ENCODE results near the gene INAVA. TPM values are rescaled to one million over a fixed set of nuclear protein-coding genes. Genes with fewer than 3 reads are reported as not detected.

INAVA gene
- total RNA-seq, 1 experiment from 2014 or later: 41.2 TPM

GRCh38 chr1:200869753-200870391, 24.8 kb upstream of the INAVA start:
- POLR2A ChIA-PET: no interaction called here
- Mint-ChIP-seq H3K27ac (no peak overlapping the region), H3K27me3 (ENCODE audit: low read depth) (peaks cover 30% of the 10 kb centered on the region), H3K4me3 (no peak overlapping the region), H3K9me3 (no peaks in the 10 kb centered on the region), H3K36me3 (no peaks in the 10 kb centered on the region), H3K4me1 (peaks cover 12% of the 10 kb centered on the region)
- no peak for ATAC-seq
- no peak for DNase-seq (ENCODE audit: low spot score)
- TF ChIP-seq RELA (CRISPR knock-in tag; IDR thresholded peaks at IDR 0.05; ENCODE audit: borderline replicate concordance) (no peak), CTCF (IDR thresholded peaks at IDR 0.05) (no peak), PRRX2 (CRISPR knock-in tag; IDR thresholded peaks at IDR 0.05) (no peak), E2F4 (CRISPR knock-in tag; IDR thresholded peaks at IDR 0.05; ENCODE audit: borderline replicate concordance, low read depth) (no peak), FOXJ3 (CRISPR knock-in tag; IDR thresholded peaks at IDR 0.05; ENCODE audit: borderline replicate concordance) (no peak), MYBL2 (CRISPR knock-in tag; IDR thresholded peaks at IDR 0.05) (no peak), OVOL2 (CRISPR knock-in tag; IDR thresholded peaks at IDR 0.05; ENCODE audit: borderline replicate concordance) (no peak), ZNF396 (CRISPR knock-in tag; IDR thresholded peaks at IDR 0.05; ENCODE audit: borderline replicate concordance) (no peak), NFE2L1 (CRISPR knock-in tag; IDR thresholded peaks at IDR 0.05) (no peak), ZNF219 (CRISPR knock-in tag; IDR thresholded peaks at IDR 0.05; ENCODE audit: borderline replicate concordance) (no peak), ELF4 (CRISPR knock-in tag; IDR thresholded peaks at IDR 0.05; ENCODE audit: low read depth) (no peak), E2F5 (CRISPR knock-in tag; IDR thresholded peaks at IDR 0.05) (no peak), SOX15 (CRISPR knock-in tag; IDR thresholded peaks at IDR 0.05) (no peak), JAZF1 (CRISPR knock-in tag; IDR thresholded peaks at IDR 0.05) (no peak), HMGA2 (CRISPR knock-in tag; IDR thresholded peaks at IDR 0.05) (no peak), ZNF671 (CRISPR knock-in tag; IDR thresholded peaks at IDR 0.05) (no peak), PREB (CRISPR knock-in tag; IDR thresholded peaks at IDR 0.05; ENCODE audit: borderline replicate concordance) (no peak), NFYB (CRISPR knock-in tag; conservative IDR thresholded peaks at IDR 0.05; ENCODE audit: low read depth) (no peak), MAX (CRISPR knock-in tag; IDR thresholded peaks at IDR 0.05) (no peak), ZSCAN18 (CRISPR knock-in tag; IDR thresholded peaks at IDR 0.05) (no peak)
- CTCF ChIA-PET: interaction anchor here (1.3 kb wide), 1 partner anchor 19 kb away, joined by 3 read pairs; no protein-coding TSS in a partner anchor

All from WTC11 (cell line).